Measurements from ENCODE around the gene KRT76.
"Not testable (repeated sequence)": the region's sequence is repeated elsewhere in the genome, so short reads cannot be mapped to it uniquely, and the experiment has no call there.

Gene KRT76

GRCh38 chr12:52796839-52797528, 19.8 kb upstream of the KRT76 start:
- DNase-seq = no peak

DNA sequence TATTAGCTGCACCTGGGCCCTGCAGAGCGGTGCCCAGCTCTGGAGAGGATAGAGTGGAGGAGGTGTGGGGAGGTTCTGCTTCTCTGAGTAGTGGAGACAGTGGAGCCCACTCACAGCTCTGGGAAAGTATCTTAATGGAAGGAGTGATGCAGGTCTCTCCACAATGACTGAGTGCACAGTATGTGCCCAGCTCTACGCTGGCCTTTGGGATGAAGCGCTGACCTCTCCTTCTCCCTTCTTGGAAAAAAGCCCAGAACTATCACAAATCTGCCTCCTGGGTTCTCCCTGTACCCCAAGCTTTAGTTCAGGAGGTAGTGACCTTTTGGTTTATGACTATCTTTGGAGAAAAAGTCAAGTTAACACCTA, 19.3 kb upstream of the KRT76 start:
- DNase-seq = no peak

DNA sequence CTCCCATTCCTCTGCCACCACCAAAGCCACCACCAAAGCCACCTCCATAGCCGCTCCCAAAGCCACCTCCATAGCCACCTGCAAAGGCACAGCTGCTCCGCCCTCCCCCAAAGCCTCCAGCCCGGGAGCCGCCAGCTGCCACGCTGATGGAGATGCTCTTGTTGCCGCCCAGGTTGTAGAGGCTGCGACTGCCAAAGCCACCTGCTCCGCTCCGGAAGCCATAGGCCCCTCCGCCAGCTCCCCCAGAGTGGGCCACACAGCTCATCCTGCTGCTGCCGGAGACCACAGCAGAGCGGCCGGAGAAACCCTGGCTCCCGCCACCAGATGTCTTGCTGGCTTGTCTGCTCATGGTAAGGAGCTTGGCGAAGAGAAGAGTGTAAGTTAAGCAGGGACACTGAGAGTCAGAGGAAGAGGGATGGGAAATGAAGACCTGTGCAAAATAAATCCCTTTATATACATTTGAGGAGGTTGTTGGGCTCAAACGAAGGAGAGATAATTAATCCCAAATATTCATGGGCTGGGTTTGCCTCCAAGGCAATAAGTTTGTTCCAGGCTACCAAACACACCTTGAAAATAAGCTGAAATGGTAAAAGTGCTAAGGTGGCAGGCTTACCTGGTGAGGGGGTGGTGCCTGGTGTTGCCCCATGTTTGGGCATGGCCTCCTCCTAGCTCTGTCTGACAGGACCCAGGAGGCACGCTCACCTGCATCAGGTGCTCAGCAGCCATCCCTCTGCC, 18.7 kb upstream of the KRT76 start, which contains the start of gene KRT3:
Gene KRT3 (minus strand): TSS at position 424 of the 735 bp plus-strand sequence. CDS start 75 bp downstream, at position 349.
- no peak for DNase-seq

- DNase-seq = not testable (repeated sequence)
Observed at GRCh38 chr12:52795332-52795674, 18.2 kb upstream of the KRT76 start.

- DNase-seq = peak in 1 of 2 donors; percentile 12
Observed at GRCh38 chr12:52794479-52795331, 17.6 kb upstream of the KRT76 start.

- no peak for DNase-seq
Observed at GRCh38 chr12:52792185-52793029, 15.3 kb upstream of the KRT76 start.

DNA sequence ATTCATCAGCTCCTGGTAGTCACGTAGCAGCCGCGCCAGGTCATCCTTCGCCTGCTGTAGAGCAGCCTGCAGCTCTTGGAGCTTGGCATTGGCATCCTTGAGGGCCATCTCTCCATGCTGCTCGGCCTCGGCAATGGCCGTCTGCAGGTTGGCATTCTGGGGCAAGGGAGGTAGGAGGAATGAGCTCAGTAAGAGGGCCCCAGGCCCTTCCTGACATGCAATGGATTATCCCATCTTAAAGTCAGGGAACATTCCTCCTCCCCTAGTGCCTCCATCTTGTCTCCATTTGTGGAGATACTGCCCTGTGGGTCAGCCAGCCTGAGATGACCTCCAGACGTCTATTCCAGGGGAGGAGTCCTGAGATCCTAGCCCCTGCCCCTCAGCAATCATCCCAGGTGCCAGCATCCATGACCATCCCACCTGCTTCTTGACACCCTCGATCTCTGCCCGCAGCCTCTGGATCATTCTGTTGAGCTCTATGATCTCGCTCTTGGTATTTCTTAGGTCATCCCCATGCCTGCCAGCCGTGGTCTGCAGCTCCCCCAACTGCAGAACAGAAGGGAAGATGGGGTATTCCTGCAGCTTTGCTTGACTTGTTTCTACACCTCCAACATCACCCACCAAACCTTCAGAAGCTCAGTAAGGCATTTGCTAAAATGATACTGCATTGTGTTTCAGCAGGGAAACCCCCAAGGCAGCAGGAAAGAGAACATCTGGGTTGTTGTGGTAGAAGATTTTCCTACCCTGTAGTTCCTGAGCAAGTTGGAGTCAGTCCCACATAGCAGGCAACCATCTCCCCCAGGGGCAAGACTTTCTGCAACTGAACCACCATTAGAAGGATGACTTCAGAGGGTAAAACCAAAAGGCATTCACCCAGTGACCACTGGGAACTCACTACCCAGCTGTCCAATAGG, 14.4 kb upstream of the KRT76 start:
- no peak for DNase-seq

DNA sequence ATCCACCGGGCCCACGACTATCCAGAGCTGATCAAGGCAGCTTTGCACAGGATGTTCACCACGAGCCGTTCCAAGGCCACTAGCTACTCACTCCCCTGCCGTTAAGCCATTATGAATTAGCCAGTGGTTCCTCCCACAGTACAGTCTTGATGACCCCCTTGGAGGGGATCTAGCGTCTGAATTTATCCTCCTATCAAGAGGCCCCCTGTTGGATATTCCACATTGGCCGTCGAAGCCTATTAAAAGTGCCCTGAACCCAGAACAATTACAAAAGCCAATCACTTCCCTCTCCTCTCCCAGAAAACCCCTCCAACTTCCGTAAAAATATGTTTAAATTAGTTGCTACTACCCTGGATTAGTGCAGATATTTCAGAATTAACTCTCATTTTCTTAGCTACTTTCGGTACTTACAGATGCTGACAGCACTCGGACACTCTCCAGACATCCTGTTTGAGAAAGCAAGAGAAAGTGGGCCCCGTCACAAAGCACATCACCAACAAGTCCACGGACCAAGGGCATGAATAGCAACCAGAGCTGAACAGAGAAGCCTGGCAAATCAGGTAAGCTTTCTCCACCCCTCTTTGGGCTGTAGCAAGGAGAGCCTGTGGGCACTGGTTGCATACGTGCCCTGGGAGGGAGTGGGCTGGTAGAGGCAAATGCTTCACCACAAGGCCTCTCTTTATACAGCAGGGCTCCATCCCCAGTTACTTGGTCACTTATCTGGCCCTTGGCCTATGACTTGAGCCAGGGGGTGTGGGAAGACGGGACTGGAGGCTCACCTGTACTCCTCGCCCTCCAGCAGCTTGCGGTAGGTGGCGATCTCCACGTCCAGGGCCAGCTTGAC, 13.5 kb upstream of the KRT76 start:
- DNase-seq = no peak

GRCh38 chr12:52789637-52790426, 12.7 kb upstream of the KRT76 start:
- no peak for DNase-seq

- DNase-seq = no peak
Observed at GRCh38 chr12:52788876-52789636, 11.9 kb upstream of the KRT76 start.

DNA sequence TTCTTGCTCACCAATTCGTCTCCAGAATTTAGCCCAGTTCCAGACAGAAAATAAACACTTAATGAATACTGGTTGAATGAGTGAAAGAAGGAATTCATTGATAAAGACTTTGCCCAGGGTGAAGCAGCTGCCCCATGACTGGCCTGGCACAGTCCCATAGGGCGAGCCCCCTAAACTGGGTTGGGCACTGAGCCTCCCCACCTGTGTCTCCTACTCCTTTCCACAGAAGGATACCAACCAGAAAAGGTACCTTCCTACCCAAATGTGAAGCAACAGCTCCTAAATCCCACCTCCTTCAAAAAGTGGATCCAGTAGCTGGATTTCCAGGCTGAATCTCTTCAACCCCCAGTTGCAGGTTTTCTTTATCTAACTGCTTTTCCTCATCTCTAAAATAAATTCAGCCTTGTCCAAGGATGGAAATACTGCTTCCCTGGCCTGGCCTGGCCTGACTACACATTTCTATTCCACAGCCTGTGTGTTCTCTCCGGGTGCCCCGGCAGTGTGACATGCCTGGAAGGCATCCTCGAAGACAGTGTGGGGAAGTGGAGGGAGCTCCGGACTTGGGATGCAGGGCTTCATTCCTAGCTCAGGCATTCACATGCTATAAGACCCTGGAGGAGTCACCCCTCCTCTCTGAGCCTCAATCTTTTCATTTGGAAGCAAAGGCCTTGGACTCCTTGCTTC, 11.2 kb upstream of the KRT76 start:
- DNase-seq = no peak

- DNase-seq = no peak
Observed at GRCh38 chr12:52787324-52788191, 10.4 kb upstream of the KRT76 start.

DNA sequence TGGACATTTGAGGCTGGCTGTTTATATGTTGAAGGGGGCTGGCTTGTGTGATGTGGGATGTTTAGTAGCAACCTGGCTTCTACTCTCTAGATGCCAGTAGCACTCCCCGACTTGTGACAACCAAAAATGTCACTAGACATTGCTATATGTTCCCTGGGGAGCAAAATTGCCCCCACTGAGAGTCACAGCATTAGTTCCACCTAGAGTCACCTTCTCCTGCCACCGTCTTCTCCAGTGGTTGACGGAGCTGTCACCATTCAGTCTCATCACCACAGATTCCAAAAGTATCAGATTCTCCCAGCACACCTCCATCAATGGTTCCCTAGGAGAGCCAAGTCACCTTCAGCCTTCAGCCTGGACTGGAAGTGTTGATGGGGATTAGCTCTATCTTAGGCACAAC, 7.8 kb upstream of the KRT76 start:
- DNase-seq = no peak

GRCh38 chr12:52783563-52784316, 6.6 kb upstream of the KRT76 start:
- DNase-seq = no peak

DNA sequence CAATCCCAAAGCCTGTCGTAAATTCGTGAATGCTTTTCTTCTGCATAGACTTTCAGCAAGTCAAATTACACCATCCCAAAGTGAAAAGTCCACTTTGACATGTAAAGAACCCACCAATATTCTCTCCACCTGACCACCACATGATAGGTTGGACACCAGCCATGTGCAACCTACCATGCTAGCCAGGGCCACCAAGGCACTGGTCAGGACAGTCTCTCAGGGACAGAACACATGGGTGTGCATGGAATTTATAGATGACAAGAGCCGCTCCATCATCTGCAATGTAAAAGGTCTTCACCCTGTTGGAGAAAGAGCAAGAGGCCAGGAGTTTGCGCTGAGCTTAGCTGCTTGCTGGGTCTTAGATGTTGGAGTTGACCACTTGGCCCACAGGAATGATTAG, 5.4 kb upstream of the KRT76 start:
- DNase-seq = no peak

GRCh38 chr12:52781399-52782082, 4.4 kb upstream of the KRT76 start:
- no peak for DNase-seq

All from inflammatory macrophage treated with lipopolysaccharide for 1 hour (primary cell).